ENCODE measurements around the gene RAI1.

- TF ChIP-seq CTCF (conservative IDR thresholded peaks at IDR 0.05) (no peak), EZH2 (IDR thresholded peaks at IDR 0.05; ENCODE audit: low read depth) (no peak)
Measured at GRCh38 chr17:17846645-17847044, 165.4 kb downstream of the RAI1 start.

Measured in PC-9 (cell line).